HFF-Myc (cell line): ENCODE data around the gene ARHGEF28.

Source experiments
- DNase-seq: peaks from one replicate; pipeline ENCODE4 v3.0.0-alpha.2; 2011; ENCODE audit warnings: low read depth; ENCODE audit errors: extremely low read depth
- H3K4me3 ChIP-seq: replicated peaks from 2 replicates; pipeline ENCODE4 v1.5.1; 2011; ENCODE audit warnings: low read depth, mild to moderate bottlenecking, control low read depth, low read length
- CTCF ChIP-seq: IDR thresholded peaks from 2 replicates; pipeline ENCODE4 v1.5.1; 2012; ENCODE audit warnings: mild to moderate bottlenecking, low read depth, low read length, control low read depth; ENCODE audit errors: missing control alignments

Gene ARHGEF28

GRCh38 chr5:73698011-73698410 is 72.0 kb downstream of the ARHGEF28 start:
- TF ChIP-seq CTCF = no peak
- no peak for DNase-seq
- H3K4me3 ChIP-seq = no peak overlapping the region

DNA sequence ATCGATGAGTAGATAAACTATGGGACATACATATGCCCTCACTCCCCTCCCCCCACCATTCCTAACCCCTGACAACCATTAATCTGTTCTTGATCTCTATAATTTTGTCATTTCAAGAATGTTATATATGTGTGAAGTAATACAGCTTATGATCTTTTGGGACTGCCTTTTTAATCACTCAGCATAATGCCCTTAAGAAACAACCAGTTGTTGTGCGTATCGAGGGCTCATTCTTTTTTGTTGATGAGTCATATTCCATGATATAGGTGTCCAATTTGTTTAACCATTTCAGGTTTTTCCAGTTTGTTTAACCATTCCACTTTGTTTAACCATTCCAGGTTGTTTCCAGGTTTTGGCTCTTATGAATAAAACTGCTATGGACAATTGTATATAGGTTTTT is 75.6 kb downstream of the ARHGEF28 start:
- H3K4me3 ChIP-seq = no peak overlapping the region
- no peak for DNase-seq
- no peak for TF ChIP-seq CTCF

GRCh38 chr5:73702534-73702933 is 76.5 kb downstream of the ARHGEF28 start:
- no peak for DNase-seq
- no peak overlapping the region for H3K4me3 ChIP-seq
- no peak for TF ChIP-seq CTCF

GRCh38 chr5:73702951-73703350 is 77.0 kb downstream of the ARHGEF28 start:
- H3K4me3 ChIP-seq = no peak overlapping the region
- DNase-seq = no peak
- TF ChIP-seq CTCF = no peak

DNA sequence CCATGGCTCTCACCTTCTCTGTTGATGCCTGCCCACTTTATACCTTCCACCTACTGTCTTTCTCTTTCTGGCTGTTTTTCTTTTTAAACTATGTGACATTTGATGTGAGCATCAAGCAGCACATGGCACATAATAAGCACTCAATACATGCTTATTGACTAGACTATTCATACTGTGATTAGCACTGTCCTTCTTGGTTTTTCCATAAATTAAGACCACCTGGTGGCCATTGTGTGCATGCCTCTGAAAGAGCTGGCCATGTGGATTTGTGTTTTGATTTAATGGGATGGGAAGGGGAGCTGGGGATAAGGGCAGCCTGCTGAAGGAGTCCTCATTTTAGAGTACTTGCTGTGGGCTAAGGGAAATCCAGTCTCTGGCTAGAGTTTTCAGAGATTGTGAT is 79.4 kb downstream of the ARHGEF28 start:
- no peak overlapping the region for H3K4me3 ChIP-seq
- no peak for TF ChIP-seq CTCF
- DNase-seq = no peak

DNA sequence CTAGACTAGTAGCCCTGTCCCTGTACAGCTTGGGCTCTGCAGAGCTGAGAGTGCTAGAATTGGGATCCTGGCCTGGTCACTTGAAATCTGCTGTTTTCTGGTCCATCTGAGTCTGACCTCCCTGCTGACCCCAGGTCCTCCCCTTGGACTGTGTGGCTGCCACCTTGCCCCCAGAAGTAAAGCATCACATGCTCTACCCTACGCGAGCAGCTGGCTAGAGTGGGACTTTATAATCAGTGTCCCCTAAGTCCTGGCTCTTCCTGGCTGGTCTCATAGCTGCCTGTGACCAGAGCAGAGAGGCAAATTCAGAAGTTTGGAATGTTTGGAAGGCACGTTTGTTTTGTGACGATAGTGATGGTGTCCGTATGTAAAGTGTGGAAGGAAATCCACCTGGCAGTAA is 81.0 kb downstream of the ARHGEF28 start:
- no peak for DNase-seq
- H3K4me3 ChIP-seq = no peak overlapping the region
- TF ChIP-seq CTCF = no peak

DNA sequence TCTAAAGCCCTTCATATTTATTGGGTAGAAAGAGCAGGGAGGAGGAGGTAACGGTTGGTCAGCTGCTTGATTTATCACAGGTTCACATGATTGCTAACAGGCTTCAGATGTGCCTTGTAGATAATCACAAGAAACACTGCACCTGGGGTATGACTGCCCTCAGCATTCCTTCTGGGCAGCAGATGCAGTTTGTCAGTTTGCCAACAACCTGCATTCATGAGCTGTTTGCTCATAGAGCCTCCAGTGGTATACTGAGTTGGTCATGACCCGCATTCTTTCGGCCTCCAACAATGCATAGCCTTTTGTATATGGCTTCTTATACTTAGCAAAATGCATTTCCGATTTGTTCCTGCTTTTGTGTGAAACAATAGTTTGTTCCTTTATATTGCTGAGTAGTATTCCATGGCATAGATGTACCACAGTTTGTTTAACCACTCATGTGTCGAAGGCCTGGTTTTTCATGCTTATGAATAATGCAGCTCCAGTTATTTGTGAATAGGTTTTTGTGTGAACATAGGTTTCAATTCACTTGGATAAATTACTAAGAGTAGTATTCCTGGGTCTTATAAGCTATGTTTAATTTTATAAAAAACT is 83.6 kb downstream of the ARHGEF28 start:
- H3K4me3 ChIP-seq = no peak overlapping the region
- DNase-seq = no peak
- no peak for TF ChIP-seq CTCF
